MM.1S (cell line): ENCODE measurements around the gene E2F7.
A peak's percentile ranks its signal among the peaks of the same experiment; 100 is the strongest.

Experiments used
- DNase-seq: peaks from one replicate; pipeline ENCODE4 v3.0.0-alpha.2; 2015
- H2AFZ ChIP-seq: fragments of 300-600 bp; sonication (generic); 2 replicates; pipeline ENCODE4 v1.6.0; 2016; ENCODE audit warnings: antibody characterized with exemption, low read length
- H3F3A ChIP-seq: fragments of 300-600 bp; sonication (generic); 2 replicates; pipeline ENCODE4 v1.6.1; 2016; ENCODE audit warnings: mild to moderate bottlenecking, antibody characterized with exemption, low read length, moderate library complexity, mixed read lengths; ENCODE audit not compliant: insufficient read depth
- H3K27ac ChIP-seq: fragments of 300-600 bp; sonication (generic); 2 replicates; pipeline ENCODE4 v1.5.1; 2016; ENCODE audit warnings: mild to moderate bottlenecking, low read length
- H3K27me3 ChIP-seq: fragments of 300-600 bp; sonication (generic); replicated peaks from 2 replicates; pipeline ENCODE4 v1.6.0; 2016; ENCODE audit warnings: low read length; ENCODE audit not compliant: insufficient read depth
- H3K36me3 ChIP-seq: fragments of 300-600 bp; sonication (generic); replicated peaks from 2 replicates; pipeline ENCODE4 v1.6.1; 2016; ENCODE audit warnings: mild to moderate bottlenecking, low read length, mixed read lengths; ENCODE audit not compliant: insufficient read depth
- H3K4me1 ChIP-seq: fragments of 300-600 bp; sonication (generic); 2 replicates; pipeline ENCODE4 v1.6.1; 2016; ENCODE audit warnings: low read length, mixed read lengths
- H3K4me2 ChIP-seq: fragments of 300-600 bp; sonication (generic); 2 replicates; pipeline ENCODE4 v1.6.0; 2016; ENCODE audit warnings: low read depth, low read length
- H3K4me3 ChIP-seq: fragments of 300-600 bp; sonication (generic); 2 replicates; pipeline ENCODE4 v1.5.1; 2016; ENCODE audit warnings: low read length, mixed read lengths
- H3K79me2 ChIP-seq: fragments of 300-600 bp; sonication (generic); 2 replicates; pipeline ENCODE4 v1.6.1; 2016; ENCODE audit warnings: mixed run types, low read length, mixed read lengths
- H3K9ac ChIP-seq: fragments of 300-600 bp; sonication (generic); 2 replicates; pipeline ENCODE4 v1.6.1; 2016; ENCODE audit warnings: low read length, mixed read lengths
- H3K9me2 ChIP-seq: fragments of 300-600 bp; sonication (generic); replicated peaks from 2 replicates; pipeline ENCODE4 v1.6.1; 2016; ENCODE audit warnings: mild to moderate bottlenecking, low read length, mixed read lengths; ENCODE audit not compliant: insufficient read depth
- H3K9me3 ChIP-seq: fragments of 300-600 bp; sonication (generic); replicated peaks from 2 replicates; pipeline ENCODE4 v1.6.1; 2016; ENCODE audit warnings: mild to moderate bottlenecking, low read length, mixed read lengths; ENCODE audit not compliant: insufficient read depth
- H4K20me1 ChIP-seq: fragments of 300-600 bp; sonication (generic); 2 replicates; pipeline ENCODE4 v1.6.1; 2016; ENCODE audit warnings: mild to moderate bottlenecking, low read length, moderate library complexity, mixed read lengths; ENCODE audit not compliant: insufficient read depth
- CTCF ChIP-seq: fragments of 300-600 bp; sonication (generic); IDR thresholded peaks from 2 replicates; pipeline ENCODE4 v1.5.1; 2016; ENCODE audit warnings: antibody characterized with exemption, low read length, mixed read lengths
- EZH2 ChIP-seq: fragments of 300-600 bp; sonication (generic); optimal IDR thresholded peaks from 2 replicates; pipeline ENCODE3; 2017; ENCODE audit warnings: low read depth, mild to moderate bottlenecking, antibody characterized with exemption, low read length, mixed read lengths
- EZH2phosphoT487 ChIP-seq: fragments of 300-600 bp; sonication (generic); IDR thresholded peaks from 2 replicates; pipeline ENCODE4 v1.6.1; 2018; ENCODE audit warnings: antibody characterized with exemption, low read length

E2F7 gene

GRCh38 chr12:77053259-77053658 lies 12.1 kb downstream of the E2F7 start:
- no peak overlapping the region for H3K9ac ChIP-seq
- TF ChIP-seq EZH2phosphoT487 (no peak), EZH2 (no peak), CTCF (no peak)
- no peaks in the 10 kb centered on the region for H3K4me1 ChIP-seq
- H3K4me2 ChIP-seq: 0 out of 2 replicates have a peak overlapping the region, but pooled peaks have one; percentile 3
- peaks cover 26% of the 10 kb centered on the region; the same call in 1 of the 2 replicates for H3K36me3 ChIP-seq
- no peaks in the 10 kb centered on the region for H3K27me3 ChIP-seq
- DNase-seq: no peak
- 0 out of 2 replicates have a peak, but pooled peaks cover 2% of the 10 kb centered on the region for H4K20me1 ChIP-seq
- H3K27ac ChIP-seq: no peak overlapping the region
- H3F3A ChIP-seq: peaks cover 3% of the 10 kb centered on the region; the same call in 1 of the 2 replicates
- no peak overlapping the region for H2AFZ ChIP-seq
- no peaks in the 10 kb centered on the region for H3K9me2 ChIP-seq
- no peaks in the 10 kb centered on the region for H3K9me3 ChIP-seq
- H3K4me3 ChIP-seq: no peak overlapping the region
- peaks cover 87% of the 10 kb centered on the region for H3K79me2 ChIP-seq

GRCh38 chr12:77049767-77050353 lies 15.5 kb downstream of the E2F7 start:
- no peak overlapping the region for H3K4me2 ChIP-seq
- no peaks in the 10 kb centered on the region for H3K4me1 ChIP-seq
- peaks cover 59% of the 10 kb centered on the region for H3K79me2 ChIP-seq
- H3K9me2 ChIP-seq: no peaks in the 10 kb centered on the region
- no peak overlapping the region for H2AFZ ChIP-seq
- H4K20me1 ChIP-seq: 0 out of 2 replicates have a peak, but pooled peaks cover 3% of the 10 kb centered on the region
- TF ChIP-seq EZH2phosphoT487 (no peak), CTCF (peak; percentile 79)
- H3K27ac ChIP-seq: no peak overlapping the region
- no peak overlapping the region for H3K9ac ChIP-seq
- no peaks in the 10 kb centered on the region for H3K9me3 ChIP-seq
- DNase-seq: peak; percentile 77
- H3K27me3 ChIP-seq: no peaks in the 10 kb centered on the region
- peaks cover 3% of the 10 kb centered on the region; the same call in 1 of the 2 replicates for H3F3A ChIP-seq
- peaks cover 42% of the 10 kb centered on the region for H3K36me3 ChIP-seq
- no peak overlapping the region for H3K4me3 ChIP-seq

- no peak overlapping the region for H3K4me3 ChIP-seq
- H3K9me3 ChIP-seq: no peaks in the 10 kb centered on the region
- no peak overlapping the region for H3K9ac ChIP-seq
- H3F3A ChIP-seq: no peaks in the 10 kb centered on the region; the same call in 1 of the 2 replicates
- H3K4me1 ChIP-seq: peaks cover 17% of the 10 kb centered on the region
- no peaks in the 10 kb centered on the region for H3K9me2 ChIP-seq
- H4K20me1 ChIP-seq: 0 out of 2 replicates have a peak, but pooled peaks cover 3% of the 10 kb centered on the region
- TF ChIP-seq EZH2 (no peak), EZH2phosphoT487 (no peak), CTCF (no peak)
- no peak overlapping the region for H3K27ac ChIP-seq
- peaks cover 46% of the 10 kb centered on the region for H3K36me3 ChIP-seq
- H3K79me2 ChIP-seq: peaks cover 38% of the 10 kb centered on the region
- H3K4me2 ChIP-seq: no peak overlapping the region
- H3K27me3 ChIP-seq: no peaks in the 10 kb centered on the region
- no peak overlapping the region for H2AFZ ChIP-seq
- no peak for DNase-seq
Observed at GRCh38 chr12:77047341-77048109, 17.8 kb downstream of the E2F7 start.
